ENCODE measurements around the gene CDK16. TPM values are rescaled to one million over a fixed set of nuclear protein-coding genes. Genes with fewer than 3 reads are reported as not detected.

CDK16 gene
- total and polyA plus RNA-seq, 2 donors (not counting 1 experiment from before 2014, with no cell fraction given) = 57.6 to 104 TPM

GRCh38 chrX:47191331-47191730 is 27.1 kb upstream of the CDK16 start:
- DNase-seq (ENCODE audit: low read depth in 2 of 2) = no peak
- Histone ChIP-seq H3K27ac (ENCODE audit: insufficient read depth, low read length) (peak overlapping the region; percentile 43), H3K27me3 (ENCODE audit: control insufficient read depth, insufficient read depth, low read length) (no peaks in the 10 kb centered on the region), H3K4me3 (replicated peaks in 1 of 4; ENCODE audit: control extremely low read depth in 1 of 4, insufficient read depth in 1 of 4, low read depth in 3 of 4, low read length in 4 of 4) (peak overlapping the region; percentile 46 to 70 (median 64)), H3K9me3 (ENCODE audit: control insufficient read depth, insufficient read depth, low read depth, low read length) (no peaks in the 10 kb centered on the region), H3K9ac (ENCODE audit: insufficient read depth, low read length) (peak overlapping the region; percentile 13), H2AFZ (ENCODE audit: low read length) (peak overlapping the region; percentile 20), H4K20me1 (ENCODE audit: control insufficient read depth, extremely low read depth, insufficient read depth, low read length) (no peaks in the 10 kb centered on the region), H3K4me1 (ENCODE audit: control insufficient read depth, extremely low read depth, insufficient read depth, low read length) (peaks cover 6% of the 10 kb centered on the region), H3K79me2 (ENCODE audit: control insufficient read depth, insufficient read depth, low read length) (peaks cover 25% of the 10 kb centered on the region), H3K36me3 (ENCODE audit: control insufficient read depth, insufficient read depth, low read length) (peaks cover 4% of the 10 kb centered on the region), H3K4me2 (ENCODE audit: extremely low read depth, insufficient read depth, low read length) (peak overlapping the region; percentile 69)
- TF ChIP-seq EZH2 (IDR thresholded peaks at IDR 0.05; ENCODE audit: low read length, missing control alignments) (no peak), CTCF (conservative IDR thresholded peaks at IDR 0.05 in 1 of 2, IDR thresholded peaks at IDR 0.05 in 1 of 2; ENCODE audit: low read depth in 1 of 2, low read length in 2 of 2) (no peak)

- no peak overlapping the region for H3K27ac ChIP-seq (ENCODE audit: insufficient read depth, low read length)
- DNase-seq (ENCODE audit: low read depth in 2 of 2) = no peak
- H3K4me1 ChIP-seq (ENCODE audit: control insufficient read depth, extremely low read depth, insufficient read depth, low read length) = peaks cover 8% of the 10 kb centered on the region
- H3K79me2 ChIP-seq (ENCODE audit: control insufficient read depth, insufficient read depth, low read length) = peaks cover 31% of the 10 kb centered on the region
- H3K9ac ChIP-seq (ENCODE audit: insufficient read depth, low read length) = no peak overlapping the region
- peak overlapping the region; percentile 69 for H3K4me2 ChIP-seq (ENCODE audit: extremely low read depth, insufficient read depth, low read length)
- H4K20me1 ChIP-seq (ENCODE audit: control insufficient read depth, extremely low read depth, insufficient read depth, low read length) = no peaks in the 10 kb centered on the region
- H3K27me3 ChIP-seq (ENCODE audit: control insufficient read depth, insufficient read depth, low read length) = no peaks in the 10 kb centered on the region
- peaks cover under 1% of the 10 kb centered on the region for H3K36me3 ChIP-seq (ENCODE audit: control insufficient read depth, insufficient read depth, low read length)
- no peak for TF ChIP-seq EZH2 (IDR thresholded peaks at IDR 0.05; ENCODE audit: low read length, missing control alignments)
- no peaks in the 10 kb centered on the region for H3K9me3 ChIP-seq (ENCODE audit: control insufficient read depth, insufficient read depth, low read depth, low read length)
- H3K4me3 ChIP-seq (replicated peaks in 1 of 4; ENCODE audit: control extremely low read depth in 1 of 4, insufficient read depth in 1 of 4, low read depth in 3 of 4, low read length in 4 of 4) = peak overlapping the region; percentile 46 to 70 (median 64)
- no peak overlapping the region for H2AFZ ChIP-seq (ENCODE audit: low read length)
Observed at GRCh38 chrX:47191806-47192401, 26.6 kb upstream of the CDK16 start.

- TF ChIP-seq EZH2 (IDR thresholded peaks at IDR 0.05; ENCODE audit: low read length, missing control alignments) (no peak), CTCF (conservative IDR thresholded peaks at IDR 0.05 in 1 of 2, IDR thresholded peaks at IDR 0.05 in 1 of 2; ENCODE audit: low read depth in 1 of 2, low read length in 2 of 2) (peak; percentile 45 to 55)
- H2AFZ ChIP-seq (ENCODE audit: low read length) = peak within 1 kb of the TSS; percentile 35
- H3K36me3 ChIP-seq (ENCODE audit: control insufficient read depth, insufficient read depth, low read length) = peaks cover 3% of the 10 kb centered on the region
- no peaks in the 10 kb centered on the region for H3K9me3 ChIP-seq (ENCODE audit: control insufficient read depth, insufficient read depth, low read depth, low read length)
- H3K27ac ChIP-seq (ENCODE audit: insufficient read depth, low read length) = peak within 1 kb of the TSS; percentile 90
- H3K4me2 ChIP-seq (ENCODE audit: extremely low read depth, insufficient read depth, low read length) = peak within 1 kb of the TSS; percentile 99
- no peaks in the 10 kb centered on the region for H4K20me1 ChIP-seq (ENCODE audit: control insufficient read depth, extremely low read depth, insufficient read depth, low read length)
- DNase-seq (ENCODE audit: low read depth in 2 of 2) = peak; percentile 94
- H3K4me1 ChIP-seq (ENCODE audit: control insufficient read depth, extremely low read depth, insufficient read depth, low read length) = peaks cover 18% of the 10 kb centered on the region
- H3K9ac ChIP-seq (ENCODE audit: insufficient read depth, low read length) = peak within 1 kb of the TSS; percentile 97
- no peaks in the 10 kb centered on the region for H3K27me3 ChIP-seq (ENCODE audit: control insufficient read depth, insufficient read depth, low read length)
- H3K4me3 ChIP-seq (replicated peaks in 1 of 4; ENCODE audit: control extremely low read depth in 1 of 4, insufficient read depth in 1 of 4, low read depth in 3 of 4, low read length in 4 of 4) = peak within 1 kb of the TSS; percentile 73 to 97 (median 86)
- H3K79me2 ChIP-seq (ENCODE audit: control insufficient read depth, insufficient read depth, low read length) = peaks cover 48% of the 10 kb centered on the region
Observed at GRCh38 chrX:47193475-47194193, 24.8 kb upstream of the CDK16 start, which contains the start of gene UBA1. Gene UBA1 (plus strand): TSS chrX:47193829. CDS start chrX:47198803, 4,974 bp downstream.
